ENCODE results near the gene HOXB2.

The HOXB2 gene

GRCh38 chr17:48565925-48566710 is 21.2 kb upstream of the HOXB2 start:
- DNase-seq (ENCODE audit: low read depth in 2 of 2), result no peak

GRCh38 chr17:48565022-48565554 is 20.2 kb upstream of the HOXB2 start:
- no peak for DNase-seq (ENCODE audit: low read depth in 2 of 2)

GRCh38 chr17:48564188-48565021 is 19.5 kb upstream of the HOXB2 start:
- DNase-seq (ENCODE audit: low read depth in 2 of 2), result no peak

- no peak for DNase-seq (ENCODE audit: low read depth in 2 of 2)
Measured at GRCh38 chr17:48563867-48564187, 18.9 kb upstream of the HOXB2 start.

GRCh38 chr17:48563385-48563838 is 18.5 kb upstream of the HOXB2 start:
- no peak for DNase-seq (ENCODE audit: low read depth in 2 of 2)

- no peak for DNase-seq (ENCODE audit: low read depth in 2 of 2)
Measured at GRCh38 chr17:48562934-48563333, 18.0 kb upstream of the HOXB2 start.

GRCh38 chr17:48561884-48562810 is 17.2 kb upstream of the HOXB2 start:
- no peak for DNase-seq (ENCODE audit: low read depth in 2 of 2)

- DNase-seq (ENCODE audit: low read depth in 2 of 2), result no peak
Measured at GRCh38 chr17:48559840-48560817, 15.2 kb upstream of the HOXB2 start.

- no peak for DNase-seq (ENCODE audit: low read depth in 2 of 2)
Measured at GRCh38 chr17:48559122-48559839, 14.4 kb upstream of the HOXB2 start.

- no peak for DNase-seq (ENCODE audit: low read depth in 2 of 2)
Measured at GRCh38 chr17:48558831-48559121, 13.9 kb upstream of the HOXB2 start.

- DNase-seq (ENCODE audit: low read depth in 2 of 2), result no peak
Measured at GRCh38 chr17:48558057-48558830, 13.3 kb upstream of the HOXB2 start.

- DNase-seq (ENCODE audit: low read depth in 2 of 2), result no peak
Measured at GRCh38 chr17:48556576-48557401, 11.9 kb upstream of the HOXB2 start.

- DNase-seq (ENCODE audit: low read depth in 2 of 2), result no peak
Measured at GRCh38 chr17:48556229-48556575, 11.3 kb upstream of the HOXB2 start.

- DNase-seq (ENCODE audit: low read depth in 2 of 2), result no peak
Measured at GRCh38 chr17:48555258-48556228, 10.6 kb upstream of the HOXB2 start.

GRCh38 chr17:48554412-48555257 is 9.7 kb upstream of the HOXB2 start:
- DNase-seq (ENCODE audit: low read depth in 2 of 2), result no peak

- no peak for DNase-seq (ENCODE audit: low read depth in 2 of 2)
Measured at GRCh38 chr17:48553826-48554225, 8.9 kb upstream of the HOXB2 start.
